Trophoblast cell (in vitro differentiated cells and primary cell): Measurements from ENCODE around the gene ADCY5.
A peak's percentile ranks its signal among the peaks of the same experiment; 100 is the strongest.

Source experiments
- DNase-seq, 2 donors: peaks; one replicate each; pipeline ENCODE4 v3.0.0-alpha.2; 2016
- H2AFZ ChIP-seq: 2 replicates; pipeline ENCODE4 v1.6.1; 2013; ENCODE audit warnings: low read length, moderate library complexity, mild to moderate bottlenecking; ENCODE audit not compliant: insufficient read depth, poor library complexity
- H2AK5ac ChIP-seq: 2 replicates; pipeline ENCODE4 v1.6.1; 2013; ENCODE audit warnings: mild to moderate bottlenecking, low read length
- H2BK120ac ChIP-seq: 2 replicates; pipeline ENCODE4 v1.6.1; 2013; ENCODE audit warnings: low read length, mild to moderate bottlenecking, moderate library complexity; ENCODE audit not compliant: insufficient read depth, poor library complexity
- H2BK12ac ChIP-seq: 2 replicates; pipeline ENCODE4 v1.6.1; 2013; ENCODE audit warnings: mild to moderate bottlenecking, low read length, moderate library complexity
- H2BK5ac ChIP-seq: 2 replicates; pipeline ENCODE4 v1.6.1; 2013; ENCODE audit warnings: low read length, low read depth, moderate library complexity, mild to moderate bottlenecking; ENCODE audit not compliant: poor library complexity
- H3K14ac ChIP-seq: 2 replicates; pipeline ENCODE4 v1.6.1; 2013; ENCODE audit warnings: mild to moderate bottlenecking, low read length
- H3K18ac ChIP-seq: 2 replicates; pipeline ENCODE4 v1.6.1; 2013; ENCODE audit warnings: mild to moderate bottlenecking, low read length
- H3K23ac ChIP-seq: 2 replicates; pipeline ENCODE4 v1.6.1; 2013; ENCODE audit warnings: low read length
- H3K27ac ChIP-seq: 2 replicates; pipeline ENCODE4 v1.5.1; 2013; ENCODE audit warnings: low read depth, mild to moderate bottlenecking, inconsistent platforms, low read length, moderate library complexity
- H3K27me3 ChIP-seq: 2 replicates; pipeline ENCODE4 v1.6.1; 2013; ENCODE audit warnings: inconsistent platforms, mild to moderate bottlenecking, low read length, moderate library complexity; ENCODE audit not compliant: insufficient read depth
- H3K36me3 ChIP-seq, 2 experiments: 1 replicate in 1 of 2; 2 replicates in 1 of 2; pipeline ENCODE4 v1.6.1; 2013; ENCODE audit warnings: low read length in 2 of 2, mild to moderate bottlenecking in 2 of 2, moderate library complexity in 1 of 2; ENCODE audit not compliant: insufficient read depth in 2 of 2, control insufficient read depth in 1 of 2
- H3K4ac ChIP-seq: 2 replicates; pipeline ENCODE4 v1.6.1; 2013; ENCODE audit warnings: low read depth, mild to moderate bottlenecking, low read length, moderate library complexity
- H3K4me1 ChIP-seq, 2 experiments: 1 replicate in 1 of 2; 2 replicates in 1 of 2; pipeline ENCODE4 v1.6.1; 2013; ENCODE audit warnings: low read length in 2 of 2, mild to moderate bottlenecking in 2 of 2, moderate library complexity in 1 of 2; ENCODE audit not compliant: insufficient read depth in 2 of 2, control insufficient read depth in 1 of 2
- H3K4me2 ChIP-seq: 2 replicates; pipeline ENCODE4 v1.6.1; 2013; ENCODE audit warnings: inconsistent platforms, mild to moderate bottlenecking, low read length, moderate library complexity
- H3K4me3 ChIP-seq: 2 replicates; pipeline ENCODE4 v1.5.1; 2013; ENCODE audit warnings: mild to moderate bottlenecking, low read depth, low read length, inconsistent platforms
- H3K79me1 ChIP-seq: one replicate; pipeline ENCODE4 v1.6.1; 2013; ENCODE audit warnings: low read length
- H3K79me2 ChIP-seq: 2 replicates; pipeline ENCODE4 v1.6.1; 2013; ENCODE audit warnings: low read length, mild to moderate bottlenecking; ENCODE audit not compliant: control insufficient read depth, insufficient read depth, poor library complexity
- H3K9ac ChIP-seq: 2 replicates; pipeline ENCODE4 v1.6.1; 2013; ENCODE audit warnings: mild to moderate bottlenecking, low read length
- H3K9me3 ChIP-seq: 2 replicates; pipeline ENCODE4 v1.6.1; 2013; ENCODE audit warnings: low read depth, mild to moderate bottlenecking, control low read depth, inconsistent platforms, low read length; ENCODE audit not compliant: insufficient read depth
- H4K12ac ChIP-seq: 2 replicates; pipeline ENCODE4 v1.6.1; 2013; ENCODE audit warnings: low read depth, mild to moderate bottlenecking, low read length, moderate library complexity
- H4K8ac ChIP-seq: 2 replicates; pipeline ENCODE4 v1.6.1; 2013; ENCODE audit warnings: low read depth, mild to moderate bottlenecking, low read length, moderate library complexity
- H4K91ac ChIP-seq: one replicate; pipeline ENCODE4 v1.6.1; 2013; ENCODE audit warnings: low read depth, mild to moderate bottlenecking, low read length, moderate library complexity
- WGBS: extraction: QIAGEN DNeasy Blood & Tissue Kit; methylation state at CpG from one replicate; pipeline ENCODE4 v1.1.7; 2013; ENCODE audit warnings: missing lambda C conversion rate; ENCODE audit not compliant: insufficient read length, insufficient coverage; ENCODE audit errors: extremely low coverage; 5-methylcytosine and 5-hydroxymethylcytosine counted together

ADCY5 gene

GRCh38 chr3:123447416-123447748, 1.5 kb downstream of the ADCY5 start:
- WGBS = no CpG with 5 or more reads among the region's 27 CpGs
- H3K4me2 ChIP-seq = no peak overlapping the region
- no peak overlapping the region for H2AK5ac ChIP-seq
- no peak overlapping the region for H3K14ac ChIP-seq
- H3K4ac ChIP-seq = no peak overlapping the region
- no peak overlapping the region for H4K91ac ChIP-seq
- peaks cover 2% of the 10 kb centered on the region for H3K79me1 ChIP-seq
- H3K4me3 ChIP-seq = peak overlapping the region; percentile 1
- no peak overlapping the region for H3K27ac ChIP-seq
- no peak overlapping the region for H2BK12ac ChIP-seq
- no peaks in the 10 kb centered on the region for H3K79me2 ChIP-seq
- H3K9me3 ChIP-seq = peaks cover 2% of the 10 kb centered on the region
- H3K36me3 ChIP-seq = no peaks in the 10 kb centered on the region
- no peak overlapping the region for H3K23ac ChIP-seq
- no peak overlapping the region for H2AFZ ChIP-seq
- peaks cover 39% of the 10 kb centered on the region for H3K27me3 ChIP-seq
- no peak for DNase-seq
- H3K9ac ChIP-seq = no peak overlapping the region
- H3K18ac ChIP-seq = no peak overlapping the region
- H4K8ac ChIP-seq = no peak overlapping the region
- no peak overlapping the region for H2BK120ac ChIP-seq
- no peak overlapping the region for H4K12ac ChIP-seq
- no peak overlapping the region for H2BK5ac ChIP-seq
- H3K4me1 ChIP-seq = peaks cover 7 to 13% of the 10 kb centered on the region in 2 experiments

GRCh38 chr3:123446610-123447109, 2.2 kb downstream of the ADCY5 start:
- no peak overlapping the region for H3K4me3 ChIP-seq
- no peak overlapping the region for H3K4ac ChIP-seq
- no peak overlapping the region for H4K8ac ChIP-seq
- H3K4me1 ChIP-seq = peaks cover 7 to 13% of the 10 kb centered on the region in 2 experiments
- H3K27ac ChIP-seq = no peak overlapping the region
- no peak overlapping the region for H2BK12ac ChIP-seq
- DNase-seq = no peak
- no peak overlapping the region for H3K23ac ChIP-seq
- peaks cover 39% of the 10 kb centered on the region for H3K27me3 ChIP-seq
- H3K4me2 ChIP-seq = no peak overlapping the region
- H3K79me2 ChIP-seq = no peaks in the 10 kb centered on the region
- peaks cover 2% of the 10 kb centered on the region for H3K9me3 ChIP-seq
- H2AFZ ChIP-seq = no peak overlapping the region
- no CpG with 5 or more reads among the region's 6 CpGs for WGBS
- H3K14ac ChIP-seq = no peak overlapping the region
- H3K79me1 ChIP-seq = peaks cover 2% of the 10 kb centered on the region
- no peak overlapping the region for H4K12ac ChIP-seq
- no peak overlapping the region for H4K91ac ChIP-seq
- H3K9ac ChIP-seq = no peak overlapping the region
- H3K18ac ChIP-seq = no peak overlapping the region
- no peak overlapping the region for H2BK120ac ChIP-seq
- no peak overlapping the region for H2BK5ac ChIP-seq
- H2AK5ac ChIP-seq = no peak overlapping the region
- H3K36me3 ChIP-seq = no peaks in the 10 kb centered on the region

- H3K79me2 ChIP-seq = no peaks in the 10 kb centered on the region
- peaks cover 37% of the 10 kb centered on the region for H3K27me3 ChIP-seq
- H4K12ac ChIP-seq = no peak overlapping the region
- H3K9ac ChIP-seq = no peak overlapping the region
- no peak overlapping the region for H3K23ac ChIP-seq
- no peak for DNase-seq
- H4K8ac ChIP-seq = no peak overlapping the region
- WGBS = no CpG with 5 or more reads among the region's 2 CpGs
- H3K79me1 ChIP-seq = peaks cover 2% of the 10 kb centered on the region
- H3K4me1 ChIP-seq = peaks cover 7 to 13% of the 10 kb centered on the region in 2 experiments
- H3K18ac ChIP-seq = no peak overlapping the region
- no peak overlapping the region for H2AK5ac ChIP-seq
- H3K14ac ChIP-seq = no peak overlapping the region
- no peak overlapping the region for H4K91ac ChIP-seq
- no peak overlapping the region for H3K4me2 ChIP-seq
- no peak overlapping the region for H2BK120ac ChIP-seq
- H2AFZ ChIP-seq = no peak overlapping the region
- H2BK12ac ChIP-seq = no peak overlapping the region
- peaks cover 2% of the 10 kb centered on the region for H3K9me3 ChIP-seq
- no peak overlapping the region for H3K4me3 ChIP-seq
- H3K36me3 ChIP-seq = no peaks in the 10 kb centered on the region
- no peak overlapping the region for H3K27ac ChIP-seq
- no peak overlapping the region for H3K4ac ChIP-seq
- H2BK5ac ChIP-seq = no peak overlapping the region
Measured at GRCh38 chr3:123446210-123446609, 2.7 kb downstream of the ADCY5 start.

GRCh38 chr3:123445702-123446101, 3.2 kb downstream of the ADCY5 start:
- Histone ChIP-seq H2BK5ac (no peak overlapping the region), H4K8ac (no peak overlapping the region), H3K9ac (no peak overlapping the region), H3K9me3 (peaks cover 2% of the 10 kb centered on the region), H3K14ac (no peak overlapping the region), H3K4ac (no peak overlapping the region), H2AK5ac (no peak overlapping the region), H4K91ac (no peak overlapping the region), H3K4me1 (peaks cover 7 to 13% of the 10 kb centered on the region in 2 experiments), H3K79me2 (no peaks in the 10 kb centered on the region), H3K18ac (no peak overlapping the region), H3K36me3 (no peaks in the 10 kb centered on the region), H2AFZ (no peak overlapping the region), H3K79me1 (peaks cover 2% of the 10 kb centered on the region), H4K12ac (no peak overlapping the region), H3K23ac (no peak overlapping the region), H3K27me3 (peaks cover 34% of the 10 kb centered on the region), H3K4me2 (no peak overlapping the region), H2BK120ac (no peak overlapping the region), H3K27ac (no peak overlapping the region), H2BK12ac (no peak overlapping the region), H3K4me3 (no peak overlapping the region)
- DNase-seq = no peak
- no CpG with 5 or more reads among the region's 2 CpGs for WGBS
